GM12874 (cell line): Measurements from ENCODE around the gene UNC5A.

Experiments used
- TF ChIP-seq, protein P1 (sequence below): IDR thresholded peaks from 2 replicates; pipeline ENCODE4 v1.5.1; 2011; ENCODE audit warnings: low read depth, mild to moderate bottlenecking, control low read depth, low read length, moderate library complexity; ENCODE audit not compliant: insufficient read depth

UNC5A gene

DNA sequence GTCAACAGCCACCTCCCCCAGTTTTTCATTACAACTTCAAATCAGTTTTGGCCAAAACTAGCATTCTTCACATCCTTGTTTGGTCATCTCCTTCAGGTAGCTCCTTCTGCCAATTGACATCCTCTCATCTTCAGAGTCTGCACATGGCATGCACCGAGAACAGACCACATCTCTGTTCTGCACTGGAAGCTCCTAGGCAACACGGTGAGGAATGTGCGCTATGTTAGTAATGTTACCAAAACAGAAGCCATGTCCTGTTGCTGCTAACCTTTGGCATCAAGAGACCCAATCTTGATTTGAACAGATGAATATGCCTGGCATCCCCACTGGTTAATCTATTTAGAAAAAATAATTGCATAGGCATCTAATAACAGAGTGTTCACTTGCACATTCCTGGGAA is 93.9 kb downstream of the UNC5A start:
- TF ChIP-seq, protein P1, sequence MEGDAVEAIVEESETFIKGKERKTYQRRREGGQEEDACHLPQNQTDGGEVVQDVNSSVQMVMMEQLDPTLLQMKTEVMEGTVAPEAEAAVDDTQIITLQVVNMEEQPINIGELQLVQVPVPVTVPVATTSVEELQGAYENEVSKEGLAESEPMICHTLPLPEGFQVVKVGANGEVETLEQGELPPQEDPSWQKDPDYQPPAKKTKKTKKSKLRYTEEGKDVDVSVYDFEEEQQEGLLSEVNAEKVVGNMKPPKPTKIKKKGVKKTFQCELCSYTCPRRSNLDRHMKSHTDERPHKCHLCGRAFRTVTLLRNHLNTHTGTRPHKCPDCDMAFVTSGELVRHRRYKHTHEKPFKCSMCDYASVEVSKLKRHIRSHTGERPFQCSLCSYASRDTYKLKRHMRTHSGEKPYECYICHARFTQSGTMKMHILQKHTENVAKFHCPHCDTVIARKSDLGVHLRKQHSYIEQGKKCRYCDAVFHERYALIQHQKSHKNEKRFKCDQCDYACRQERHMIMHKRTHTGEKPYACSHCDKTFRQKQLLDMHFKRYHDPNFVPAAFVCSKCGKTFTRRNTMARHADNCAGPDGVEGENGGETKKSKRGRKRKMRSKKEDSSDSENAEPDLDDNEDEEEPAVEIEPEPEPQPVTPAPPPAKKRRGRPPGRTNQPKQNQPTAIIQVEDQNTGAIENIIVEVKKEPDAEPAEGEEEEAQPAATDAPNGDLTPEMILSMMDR: no peak

DNA sequence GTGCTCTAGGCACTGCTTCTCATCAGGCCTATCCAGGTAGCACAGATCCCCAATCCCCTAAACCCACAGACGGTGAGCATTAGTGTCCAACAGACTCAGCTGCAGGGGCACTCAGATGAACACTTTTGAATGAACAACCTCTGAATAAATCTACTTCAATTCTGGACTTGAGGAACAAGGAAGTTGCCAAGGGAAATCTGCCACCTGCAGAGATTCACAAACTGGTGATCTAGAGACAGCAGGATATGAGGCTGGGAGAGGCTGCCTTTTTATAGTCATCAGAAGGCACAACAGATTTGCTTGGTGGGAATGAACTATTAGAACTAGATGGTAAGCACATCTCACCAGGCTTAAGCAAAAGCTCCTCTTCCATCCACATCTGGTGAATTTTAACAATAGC is 95.8 kb downstream of the UNC5A start:
- TF ChIP-seq, protein P1: no peak

DNA sequence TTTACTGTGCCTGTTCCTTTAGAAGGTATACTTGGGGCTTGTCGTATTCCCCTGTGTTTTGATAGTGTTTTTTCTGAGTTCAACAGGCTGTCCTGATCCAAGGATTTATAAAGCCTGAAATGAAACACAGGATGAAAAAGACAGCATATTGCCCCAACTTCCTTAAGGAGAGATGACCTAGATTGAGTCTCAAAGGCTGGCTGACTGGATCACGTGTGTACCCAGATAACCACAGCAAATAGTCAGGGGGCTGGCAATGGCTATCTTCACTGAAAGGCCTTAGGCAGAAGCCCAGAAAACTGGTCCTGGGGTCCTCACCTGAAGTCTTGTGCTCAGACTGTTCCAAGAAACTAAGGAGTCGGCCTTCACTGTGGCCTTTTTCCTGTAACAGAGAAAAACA is 96.4 kb downstream of the UNC5A start:
- TF ChIP-seq, protein P1: no peak

DNA sequence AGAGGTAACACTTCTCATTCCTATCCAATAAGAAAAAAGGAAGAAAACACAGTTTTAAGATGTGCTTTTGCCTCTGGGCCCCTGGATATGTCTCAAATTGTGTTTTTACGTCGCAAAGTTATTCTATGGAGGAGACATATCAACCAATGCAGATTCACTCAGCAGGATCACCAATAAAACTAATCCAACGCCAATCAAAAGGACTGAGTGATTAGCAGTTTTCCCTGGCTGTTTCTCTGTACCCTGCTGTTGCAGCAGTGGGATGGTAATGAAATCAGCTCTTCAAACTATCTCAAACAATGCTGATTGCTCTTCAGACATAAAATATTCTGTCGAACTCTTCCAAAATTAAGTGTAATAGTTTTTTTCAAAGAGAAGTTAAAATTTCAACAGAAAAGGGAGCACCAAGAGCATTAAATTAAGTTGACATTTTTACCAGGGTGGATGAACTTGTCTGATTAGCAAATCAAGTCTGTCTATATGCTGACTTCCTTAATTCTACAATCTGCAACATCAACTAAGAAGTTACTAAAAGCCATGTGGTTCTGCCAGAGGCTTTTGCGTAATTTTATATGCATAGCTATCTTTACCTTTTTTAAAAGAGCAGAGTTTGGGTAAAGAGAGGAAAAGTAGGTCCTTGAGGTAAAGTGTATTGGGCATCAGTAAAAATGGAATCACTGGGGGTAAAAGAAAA is 98.5 kb downstream of the UNC5A start:
- TF ChIP-seq, protein P1: no peak

DNA sequence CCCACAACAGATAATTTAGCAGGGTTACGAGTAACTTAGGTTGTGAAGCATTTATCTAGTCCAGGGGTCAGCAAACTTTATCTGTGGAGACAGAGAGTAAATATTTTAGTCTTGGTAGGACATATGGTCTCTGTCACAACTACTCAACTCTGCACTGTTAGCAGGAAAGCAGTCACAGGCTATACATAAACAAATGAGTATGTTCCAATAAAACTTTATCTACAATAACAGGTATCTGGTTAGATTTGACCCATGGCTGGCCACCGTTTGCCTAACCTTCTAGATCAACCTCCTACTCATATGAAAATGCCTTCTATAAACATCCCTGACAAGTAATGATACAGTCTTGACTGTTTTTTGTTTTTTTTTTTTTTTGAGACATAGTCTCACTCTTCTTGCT is 101.8 kb downstream of the UNC5A start:
- TF ChIP-seq, protein P1: no peak

DNA sequence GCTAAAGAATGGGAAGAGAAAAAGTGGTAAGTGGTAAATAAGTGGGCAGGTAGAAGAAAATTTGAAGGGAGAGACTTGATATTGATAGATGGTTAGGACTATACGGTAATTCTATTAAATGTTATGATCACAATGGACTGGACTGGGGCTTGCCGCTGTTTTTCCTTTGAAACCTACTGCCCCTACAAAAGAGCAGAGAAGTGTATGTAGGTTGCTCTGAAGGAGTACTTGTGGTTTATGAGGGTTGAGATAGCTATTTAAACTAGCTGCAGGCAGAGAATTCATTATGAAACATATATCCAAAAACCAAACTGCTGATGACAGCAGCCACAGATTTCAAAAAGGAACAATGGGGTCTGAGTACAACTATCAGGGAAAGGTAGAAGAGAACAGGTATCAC is 105.5 kb downstream of the UNC5A start:
- TF ChIP-seq, protein P1: no peak

DNA sequence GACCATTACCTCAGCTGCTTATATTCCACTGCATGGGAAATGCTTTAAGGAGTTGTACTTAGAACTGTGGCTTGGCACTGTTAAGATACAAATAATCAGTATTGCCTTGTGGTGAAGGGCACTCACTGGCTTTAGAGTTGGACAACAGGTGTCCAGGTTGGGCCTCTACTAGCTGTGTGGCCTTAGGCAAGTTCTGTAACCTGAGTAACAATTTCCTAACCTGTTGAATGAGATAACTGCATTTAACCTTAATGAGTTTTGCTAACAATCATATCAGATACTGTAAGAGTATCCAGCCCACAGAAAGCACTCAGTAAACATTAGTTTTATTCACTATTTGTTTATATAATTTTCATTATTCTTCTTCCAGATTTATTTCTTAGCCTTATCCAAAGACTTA is 106.0 kb downstream of the UNC5A start:
- TF ChIP-seq, protein P1: no peak

DNA sequence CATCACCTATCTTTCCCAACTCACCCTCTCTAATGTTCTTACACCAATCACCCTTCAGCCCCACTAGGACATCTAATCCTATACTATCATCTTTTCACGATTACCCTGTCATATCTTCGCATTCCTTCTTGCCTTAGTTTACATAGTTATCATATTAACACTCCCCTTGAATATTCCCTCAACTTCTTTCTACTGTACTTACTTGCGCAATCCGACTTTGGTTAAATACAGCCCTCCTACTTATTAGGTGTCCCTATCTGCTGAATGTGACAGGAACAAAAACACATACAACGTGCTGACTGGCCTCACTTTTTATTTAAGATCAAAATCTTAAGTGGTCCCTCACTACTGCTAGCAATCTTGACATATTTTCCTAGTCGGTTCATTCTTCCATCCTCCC is 108.3 kb downstream of the UNC5A start:
- TF ChIP-seq, protein P1: no peak
